Parathyroid adenoma (tissue), 2 donors: ENCODE data around the gene SPATS2.

Experiments used
- H2AFZ ChIP-seq: fragments of 300-600 bp; sonication (generic); one replicate; pipeline ENCODE4 v1.7.0; 2017; ENCODE audit warnings: antibody characterized with exemption, mild to moderate bottlenecking
- H3K27ac ChIP-seq: fragments of 300-600 bp; sonication (generic); one replicate; pipeline ENCODE4 v1.7.0; 2017
- H3K27me3 ChIP-seq: fragments of 300-600 bp; sonication (generic); one replicate; pipeline ENCODE4 v1.7.0; 2017; ENCODE audit warnings: low read length; ENCODE audit not compliant: control insufficient read depth, insufficient read depth
- H3K36me3 ChIP-seq: fragments of 300-600 bp; sonication (generic); one replicate; pipeline ENCODE4 v1.7.0; 2017; ENCODE audit warnings: low read length; ENCODE audit not compliant: control insufficient read depth, insufficient read depth
- H3K4me1 ChIP-seq: fragments of 300-600 bp; sonication (generic); one replicate; pipeline ENCODE4 v1.7.0; 2017; ENCODE audit warnings: control low read depth
- H3K4me2 ChIP-seq: fragments of 300-600 bp; sonication (generic); one replicate; pipeline ENCODE4 v1.7.0; 2017; ENCODE audit warnings: low read length
- H3K4me3 ChIP-seq: fragments of 300-600 bp; sonication (generic); one replicate; pipeline ENCODE4 v1.7.0; 2017; ENCODE audit warnings: low read depth, low read length
- H3K79me2 ChIP-seq: fragments of 300-600 bp; sonication (generic); one replicate; pipeline ENCODE4 v1.7.0; 2017; ENCODE audit warnings: control low read depth
- H3K9ac ChIP-seq: fragments of 300-600 bp; sonication (generic); one replicate; pipeline ENCODE4 v1.7.0; 2017; ENCODE audit warnings: mild to moderate bottlenecking
- H3K9me3 ChIP-seq: fragments of 300-600 bp; sonication (generic); one replicate; pipeline ENCODE4 v1.7.0; 2017; ENCODE audit warnings: low read length; ENCODE audit not compliant: control insufficient read depth
- TF ChIP-seq, protein P1 (sequence below): fragments of 300-600 bp; sonication (generic); IDR thresholded peaks from one replicate; pipeline ENCODE4 v1.7.0; 2017; ENCODE audit warnings: antibody characterized with exemption, mild to moderate bottlenecking
- donor health status: primary hyperparathyroidism.

Gene SPATS2

GRCh38 chr12:49558526-49558925 lies 191.3 kb downstream of the SPATS2 start:
- no peaks in the 10 kb centered on the region for H3K27me3 ChIP-seq
- no peaks in the 10 kb centered on the region for H3K4me1 ChIP-seq
- H3K4me2 ChIP-seq, result no peak overlapping the region
- H3K9ac ChIP-seq, result no peak overlapping the region
- H3K27ac ChIP-seq, result no peak overlapping the region
- TF ChIP-seq, protein P1, sequence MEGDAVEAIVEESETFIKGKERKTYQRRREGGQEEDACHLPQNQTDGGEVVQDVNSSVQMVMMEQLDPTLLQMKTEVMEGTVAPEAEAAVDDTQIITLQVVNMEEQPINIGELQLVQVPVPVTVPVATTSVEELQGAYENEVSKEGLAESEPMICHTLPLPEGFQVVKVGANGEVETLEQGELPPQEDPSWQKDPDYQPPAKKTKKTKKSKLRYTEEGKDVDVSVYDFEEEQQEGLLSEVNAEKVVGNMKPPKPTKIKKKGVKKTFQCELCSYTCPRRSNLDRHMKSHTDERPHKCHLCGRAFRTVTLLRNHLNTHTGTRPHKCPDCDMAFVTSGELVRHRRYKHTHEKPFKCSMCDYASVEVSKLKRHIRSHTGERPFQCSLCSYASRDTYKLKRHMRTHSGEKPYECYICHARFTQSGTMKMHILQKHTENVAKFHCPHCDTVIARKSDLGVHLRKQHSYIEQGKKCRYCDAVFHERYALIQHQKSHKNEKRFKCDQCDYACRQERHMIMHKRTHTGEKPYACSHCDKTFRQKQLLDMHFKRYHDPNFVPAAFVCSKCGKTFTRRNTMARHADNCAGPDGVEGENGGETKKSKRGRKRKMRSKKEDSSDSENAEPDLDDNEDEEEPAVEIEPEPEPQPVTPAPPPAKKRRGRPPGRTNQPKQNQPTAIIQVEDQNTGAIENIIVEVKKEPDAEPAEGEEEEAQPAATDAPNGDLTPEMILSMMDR, result no peak
- no peak overlapping the region for H3K4me3 ChIP-seq
- no peaks in the 10 kb centered on the region for H3K36me3 ChIP-seq
- no peaks in the 10 kb centered on the region for H3K79me2 ChIP-seq
- no peak overlapping the region for H2AFZ ChIP-seq
- no peaks in the 10 kb centered on the region for H3K9me3 ChIP-seq

DNA sequence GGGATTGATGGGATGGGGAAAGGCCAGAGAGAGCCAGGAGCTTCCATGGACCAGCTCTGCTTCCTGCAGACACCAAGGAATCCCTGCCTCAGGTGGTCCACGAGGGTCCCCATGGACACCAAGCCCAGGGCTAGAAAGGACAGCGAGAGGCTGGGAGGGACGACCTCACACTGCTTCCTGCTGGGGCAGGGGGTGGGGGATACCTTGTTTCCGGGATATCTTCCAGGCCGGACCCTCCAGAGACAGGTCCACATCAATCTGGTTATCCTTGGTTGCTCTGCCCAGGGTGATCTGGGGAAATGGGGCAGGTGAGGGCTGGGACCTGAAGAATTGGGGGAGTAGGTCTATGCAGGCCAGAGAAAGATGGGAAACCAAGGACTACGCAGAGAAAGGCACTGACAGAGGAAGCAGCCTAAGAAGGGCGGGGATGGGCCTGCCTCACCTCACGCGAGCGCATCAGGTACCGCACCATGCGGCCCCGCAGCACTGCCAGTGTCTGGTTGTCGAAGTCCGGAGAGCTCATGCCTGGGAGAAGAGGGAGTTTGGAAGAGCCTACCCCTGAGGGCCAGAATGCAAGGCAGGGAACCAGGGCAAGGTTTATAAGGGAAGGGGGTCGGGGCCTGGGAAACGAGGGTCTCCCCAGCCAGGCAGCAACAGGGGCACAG lies 191.9 kb downstream of the SPATS2 start:
- TF ChIP-seq, protein P1, result no peak
- Histone ChIP-seq H3K27ac (no peak overlapping the region), H3K79me2 (no peaks in the 10 kb centered on the region), H3K9me3 (no peaks in the 10 kb centered on the region), H3K4me2 (no peak overlapping the region), H3K36me3 (no peaks in the 10 kb centered on the region), H3K4me1 (no peaks in the 10 kb centered on the region), H3K9ac (no peak overlapping the region), H2AFZ (no peak overlapping the region), H3K27me3 (no peaks in the 10 kb centered on the region), H3K4me3 (no peak overlapping the region)

DNA sequence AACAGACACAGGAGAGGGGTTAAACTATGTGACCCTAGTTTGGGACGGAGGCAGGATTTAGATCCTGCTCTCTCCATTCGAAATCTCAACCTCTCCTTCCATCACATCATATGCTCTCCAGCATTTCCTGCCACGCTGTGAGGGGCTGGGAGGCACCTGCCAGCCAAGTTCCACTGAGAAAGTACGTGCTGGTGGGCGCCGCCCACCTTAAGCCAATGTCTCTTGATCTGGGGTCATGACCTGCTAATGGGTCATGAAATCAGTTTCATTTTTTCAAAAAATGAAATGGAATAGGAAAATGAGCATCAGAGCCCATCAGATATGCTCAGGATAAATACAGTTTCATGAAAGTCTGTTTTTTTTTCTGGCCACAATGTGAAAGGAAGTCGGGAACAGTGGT lies 193.4 kb downstream of the SPATS2 start:
- Histone ChIP-seq H2AFZ (no peak overlapping the region), H3K9me3 (no peaks in the 10 kb centered on the region), H3K36me3 (no peaks in the 10 kb centered on the region), H3K27ac (no peak overlapping the region), H3K4me2 (no peak overlapping the region), H3K79me2 (no peaks in the 10 kb centered on the region), H3K4me1 (no peaks in the 10 kb centered on the region), H3K4me3 (no peak overlapping the region), H3K9ac (no peak overlapping the region), H3K27me3 (no peaks in the 10 kb centered on the region)
- TF ChIP-seq, protein P1, result no peak

GRCh38 chr12:49562233-49562632 lies 195.0 kb downstream of the SPATS2 start:
- Histone ChIP-seq H3K79me2 (no peaks in the 10 kb centered on the region), H2AFZ (no peak overlapping the region), H3K27ac (no peak overlapping the region), H3K9me3 (no peaks in the 10 kb centered on the region), H3K27me3 (no peaks in the 10 kb centered on the region), H3K4me3 (no peak overlapping the region), H3K36me3 (no peaks in the 10 kb centered on the region), H3K4me2 (no peak overlapping the region), H3K9ac (no peak overlapping the region), H3K4me1 (peaks cover 11% of the 10 kb centered on the region)
- TF ChIP-seq, protein P1, result no peak

GRCh38 chr12:49562831-49563230 lies 195.6 kb downstream of the SPATS2 start:
- Histone ChIP-seq H3K79me2 (no peaks in the 10 kb centered on the region), H2AFZ (no peak overlapping the region), H3K27me3 (no peaks in the 10 kb centered on the region), H3K9ac (no peak overlapping the region), H3K9me3 (no peaks in the 10 kb centered on the region), H3K4me2 (no peak overlapping the region), H3K36me3 (no peaks in the 10 kb centered on the region), H3K4me3 (no peak overlapping the region), H3K27ac (no peak overlapping the region), H3K4me1 (peaks cover 12% of the 10 kb centered on the region)
- TF ChIP-seq, protein P1, result no peak
